Measurements from ENCODE around the gene C1orf53. TPM values are rescaled to one million over a fixed set of nuclear protein-coding genes. Genes with fewer than 3 reads are reported as not detected.

The C1orf53 gene
- total RNA-seq, 4 donors from 2014 or later: 7.1 to 11.6 (median 10.7) TPM; not detected in 1

DNA sequence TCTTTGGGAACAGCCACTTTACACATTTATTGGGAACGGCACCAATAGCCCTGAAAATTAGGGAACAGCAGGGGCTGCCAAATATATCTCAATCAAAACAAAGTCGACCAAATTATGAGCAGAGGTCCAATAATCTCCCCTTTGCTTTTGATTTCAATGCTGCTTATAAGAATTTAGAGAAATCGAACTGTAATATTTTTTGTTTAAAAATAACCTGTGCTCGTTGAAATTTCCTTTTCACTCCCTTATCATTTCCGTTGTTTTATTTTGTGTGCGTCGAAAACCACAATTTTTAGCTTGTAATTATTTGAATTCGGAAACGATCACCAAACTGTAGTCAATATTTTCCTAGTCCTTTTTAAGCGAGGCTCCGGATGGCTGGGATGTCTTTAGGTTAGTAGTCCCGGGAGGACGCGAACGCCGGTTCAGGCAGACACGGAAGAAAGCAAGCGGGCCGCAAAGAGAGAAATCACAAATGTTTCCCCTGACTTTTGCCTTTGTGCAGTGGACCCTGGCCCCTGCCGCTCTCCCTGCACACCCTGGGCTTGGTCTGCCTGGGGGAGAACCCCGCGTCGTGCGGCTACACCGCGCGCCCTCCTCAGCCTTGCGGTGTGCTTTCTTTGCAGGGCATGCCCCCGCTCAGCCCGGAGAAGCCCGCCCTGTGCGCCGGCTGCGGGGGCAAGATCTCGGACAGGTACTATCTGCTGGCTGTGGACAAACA is 17.1 kb downstream of the C1orf53 start:
- TF ChIP-seq, protein P1, sequence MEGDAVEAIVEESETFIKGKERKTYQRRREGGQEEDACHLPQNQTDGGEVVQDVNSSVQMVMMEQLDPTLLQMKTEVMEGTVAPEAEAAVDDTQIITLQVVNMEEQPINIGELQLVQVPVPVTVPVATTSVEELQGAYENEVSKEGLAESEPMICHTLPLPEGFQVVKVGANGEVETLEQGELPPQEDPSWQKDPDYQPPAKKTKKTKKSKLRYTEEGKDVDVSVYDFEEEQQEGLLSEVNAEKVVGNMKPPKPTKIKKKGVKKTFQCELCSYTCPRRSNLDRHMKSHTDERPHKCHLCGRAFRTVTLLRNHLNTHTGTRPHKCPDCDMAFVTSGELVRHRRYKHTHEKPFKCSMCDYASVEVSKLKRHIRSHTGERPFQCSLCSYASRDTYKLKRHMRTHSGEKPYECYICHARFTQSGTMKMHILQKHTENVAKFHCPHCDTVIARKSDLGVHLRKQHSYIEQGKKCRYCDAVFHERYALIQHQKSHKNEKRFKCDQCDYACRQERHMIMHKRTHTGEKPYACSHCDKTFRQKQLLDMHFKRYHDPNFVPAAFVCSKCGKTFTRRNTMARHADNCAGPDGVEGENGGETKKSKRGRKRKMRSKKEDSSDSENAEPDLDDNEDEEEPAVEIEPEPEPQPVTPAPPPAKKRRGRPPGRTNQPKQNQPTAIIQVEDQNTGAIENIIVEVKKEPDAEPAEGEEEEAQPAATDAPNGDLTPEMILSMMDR (IDR thresholded peaks at IDR 0.05): no peak
- TF ChIP-seq POLR2A (IDR thresholded peaks at IDR 0.05): no peak
- no peaks in the 10 kb centered on the region for H3K9me3 ChIP-seq
- peaks cover 73% of the 10 kb centered on the region for H3K27me3 ChIP-seq
- no peak for DNase-seq
- H3K36me3 ChIP-seq: no peaks in the 10 kb centered on the region
- H3K4me3 ChIP-seq (replicated peaks in 1 of 3): no peak overlapping the region
- WGBS, 2 donors: 9 to 10% methylated on average over 26 to 28 of the region's 35 CpGs
- intact Hi-C loops (cut with DNase I): no loop called here
- H3K4me1 ChIP-seq: peaks cover 28 to 38% of the 10 kb centered on the region in 2 donors
- no peak overlapping the region for H3K27ac ChIP-seq

DNA sequence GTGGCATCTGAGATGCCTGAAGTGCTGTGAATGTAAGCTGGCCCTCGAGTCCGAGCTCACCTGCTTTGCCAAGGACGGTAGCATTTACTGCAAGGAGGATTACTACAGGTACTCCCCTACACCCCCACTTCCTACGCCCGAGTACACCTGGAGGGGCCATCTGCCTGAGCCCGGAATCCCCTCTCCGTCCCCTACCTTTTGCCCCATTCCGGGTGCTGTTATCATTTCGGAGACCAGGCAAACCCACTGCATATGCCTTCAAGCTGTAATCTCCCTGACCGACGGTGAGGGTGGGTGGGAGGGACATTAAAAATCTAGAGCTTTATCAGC is 17.6 kb downstream of the C1orf53 start:
- H3K27ac ChIP-seq: no peak overlapping the region
- no peaks in the 10 kb centered on the region for H3K36me3 ChIP-seq
- no peaks in the 10 kb centered on the region for H3K9me3 ChIP-seq
- WGBS, 2 donors: 3 to 10% methylated on average over 9 to 11 of the region's 11 CpGs
- peaks cover 28 to 38% of the 10 kb centered on the region in 2 donors for H3K4me1 ChIP-seq
- intact Hi-C loops (cut with DNase I): no loop called here
- DNase-seq: no peak
- no peak overlapping the region for H3K4me3 ChIP-seq (replicated peaks in 1 of 3)
- peaks cover 68% of the 10 kb centered on the region for H3K27me3 ChIP-seq
- TF ChIP-seq, protein P1 (IDR thresholded peaks at IDR 0.05): no peak
- TF ChIP-seq POLR2A (IDR thresholded peaks at IDR 0.05): no peak

DNA sequence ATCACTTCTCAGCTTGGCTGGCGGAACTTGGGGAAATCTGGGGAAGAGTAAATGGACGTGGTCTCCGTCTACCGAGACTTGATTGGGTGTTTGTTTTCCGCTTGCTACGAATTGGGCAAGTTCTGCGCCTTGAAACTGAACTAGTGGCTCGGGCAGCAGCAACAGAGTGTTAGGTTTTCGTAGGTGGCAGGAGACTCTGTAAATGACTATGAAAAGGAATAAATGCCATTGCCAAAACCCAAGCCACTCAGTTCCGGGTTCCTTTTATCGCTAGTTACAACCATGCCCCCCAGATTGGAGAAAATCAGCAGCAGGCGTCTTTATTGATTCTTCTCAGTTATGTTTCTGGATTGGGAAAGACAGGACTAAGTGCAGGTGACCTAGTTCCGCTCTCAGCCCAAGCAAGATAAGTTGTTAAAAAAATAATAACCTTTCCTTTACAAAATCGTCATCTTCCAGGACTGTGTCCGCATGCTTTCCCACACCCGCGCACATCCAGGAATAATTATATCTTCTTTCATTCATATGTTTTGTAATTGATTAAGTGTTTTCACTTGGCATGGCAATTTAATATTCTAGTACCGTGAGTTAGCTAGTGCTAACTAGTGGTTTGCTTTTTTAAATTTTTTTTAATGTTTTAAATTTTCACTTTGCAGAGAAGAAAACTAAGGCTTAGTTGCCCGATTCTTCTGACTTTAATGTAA is 18.1 kb downstream of the C1orf53 start:
- Histone ChIP-seq H3K36me3 (no peaks in the 10 kb centered on the region), H3K4me3 (replicated peaks in 1 of 3) (no peak overlapping the region), H3K9me3 (no peaks in the 10 kb centered on the region), H3K4me1 (peaks cover 28 to 37% of the 10 kb centered on the region in 2 donors), H3K27ac (no peak overlapping the region), H3K27me3 (peaks cover 63% of the 10 kb centered on the region)
- intact Hi-C loops (cut with DNase I): no loop called here
- TF ChIP-seq, protein P1 (IDR thresholded peaks at IDR 0.05): no peak
- no peak for TF ChIP-seq POLR2A (IDR thresholded peaks at IDR 0.05)
- no peak for DNase-seq
- WGBS, 2 donors: 21 to 22% methylated on average over 19 of the region's 19 CpGs

DNA sequence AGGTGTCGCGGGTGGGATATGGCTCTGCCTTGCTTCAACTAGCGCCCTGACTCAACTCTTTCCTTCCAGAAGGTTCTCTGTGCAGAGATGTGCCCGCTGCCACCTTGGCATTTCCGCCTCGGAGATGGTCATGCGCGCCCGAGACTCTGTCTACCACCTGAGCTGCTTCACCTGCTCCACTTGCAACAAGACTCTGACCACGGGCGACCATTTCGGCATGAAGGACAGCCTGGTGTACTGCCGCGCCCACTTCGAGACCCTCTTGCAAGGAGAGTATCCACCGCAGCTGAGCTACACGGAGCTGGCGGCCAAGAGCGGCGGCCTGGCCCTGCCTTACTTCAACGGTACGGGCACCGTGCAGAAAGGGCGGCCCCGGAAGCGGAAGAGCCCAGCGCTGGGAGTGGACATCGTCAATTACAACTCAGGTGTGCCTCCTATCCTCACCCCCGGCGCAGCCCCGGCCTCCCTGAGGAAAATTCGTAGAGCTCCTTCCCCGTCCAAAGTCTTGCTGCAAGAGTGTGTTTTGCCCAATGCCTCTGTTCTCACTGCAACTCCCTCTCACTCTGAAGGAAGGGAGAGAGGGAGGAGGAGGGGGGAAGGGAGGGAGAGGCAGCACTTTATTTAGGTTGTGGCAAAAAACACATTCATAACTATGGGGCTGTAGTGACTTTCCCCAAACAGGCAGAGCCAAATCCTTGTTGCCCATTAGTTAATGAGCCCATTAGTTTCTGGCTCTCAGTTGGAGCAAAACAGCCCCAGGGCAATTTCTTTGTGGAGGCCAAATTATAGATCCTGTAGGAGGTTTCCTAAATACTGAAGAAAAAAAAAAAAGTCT is 19.0 kb downstream of the C1orf53 start:
- H3K4me3 ChIP-seq (replicated peaks in 1 of 3): no peak overlapping the region
- no peaks in the 10 kb centered on the region for H3K9me3 ChIP-seq
- no peaks in the 10 kb centered on the region for H3K36me3 ChIP-seq
- no peak overlapping the region for H3K27ac ChIP-seq
- peaks cover 21 to 28% of the 10 kb centered on the region in 2 donors for H3K4me1 ChIP-seq
- TF ChIP-seq POLR2A (IDR thresholded peaks at IDR 0.05): no peak
- TF ChIP-seq, protein P1 (IDR thresholded peaks at IDR 0.05): no peak
- no peak for DNase-seq
- peaks cover 60% of the 10 kb centered on the region for H3K27me3 ChIP-seq
- intact Hi-C loops (cut with DNase I): no loop called here
- 19% methylated on average over 26 to 28 of the region's 33 CpGs for WGBS, 2 donors

All from thyroid gland (tissue), 4 donors.